Measurements from ENCODE around the gene MAP3K14. TPM values are rescaled to one million over a fixed set of nuclear protein-coding genes. Genes with fewer than 3 reads are reported as not detected.

Gene MAP3K14
- total RNA-seq, 2 donors from 2014 or later: 4.6 to 5.5 TPM

DNA sequence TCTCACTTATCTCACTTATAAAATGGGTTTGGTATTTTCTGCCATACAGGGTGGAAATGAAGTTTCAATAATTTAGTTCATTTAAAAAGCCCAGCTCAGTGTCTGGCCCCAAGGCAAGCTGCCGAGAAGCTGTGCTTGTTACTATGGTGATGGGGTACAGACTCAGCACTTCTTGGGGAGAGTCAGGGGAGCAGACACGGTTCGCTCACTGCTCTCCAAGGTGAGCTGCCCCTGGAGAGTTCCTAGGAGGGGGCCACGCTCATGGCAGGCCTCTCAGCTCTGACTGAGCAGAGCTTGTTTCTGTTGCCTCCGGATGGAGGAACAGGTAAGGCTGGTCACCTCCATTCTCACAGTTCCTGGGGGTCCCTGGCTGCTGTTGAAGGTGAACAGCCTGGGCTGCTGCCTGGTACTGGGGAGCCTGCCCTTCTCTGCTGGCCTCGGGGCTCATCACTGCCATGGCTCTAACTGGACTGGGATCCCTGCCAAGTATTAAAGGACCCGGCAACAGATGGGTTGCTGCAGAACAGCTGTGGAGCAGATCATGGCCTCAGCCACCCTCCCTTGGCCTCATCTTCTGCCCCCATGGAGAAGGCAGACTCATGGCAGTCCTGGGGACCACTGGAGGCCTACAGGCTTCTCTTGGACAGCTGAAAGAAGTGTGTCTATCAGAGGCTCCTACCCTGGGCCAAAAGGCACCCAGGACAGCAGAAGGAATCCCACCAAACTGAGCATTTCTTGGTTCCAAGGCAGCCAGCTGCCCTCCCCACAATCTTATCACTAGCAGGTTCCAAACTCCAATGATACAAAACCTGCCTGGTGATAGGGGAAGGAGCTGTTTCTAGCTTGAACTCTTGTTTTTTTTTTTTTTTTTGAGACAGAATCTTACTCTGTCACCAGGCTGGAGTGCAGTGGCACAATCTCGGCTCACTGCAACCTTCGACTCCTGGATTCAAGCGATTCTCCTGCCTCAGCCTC is 29.0 kb downstream of the MAP3K14 start:
- peaks cover 43% of the 10 kb centered on the region for H3K36me3 Mint-ChIP-seq (ENCODE audit: low read depth)
- H3K4me3 Mint-ChIP-seq: no peak overlapping the region
- DNase-seq: no peak
- no peak overlapping the region for H3K9ac ChIP-seq (ENCODE audit: extremely low read depth, low read length, poor library complexity, severe bottlenecking)
- H3K4me1 ChIP-seq (ENCODE audit: control insufficient read depth, insufficient read depth, low read length): no peaks in the 10 kb centered on the region
- no peaks in the 10 kb centered on the region for H3K9me3 ChIP-seq (ENCODE audit: control insufficient read depth, low read length)
- no peaks in the 10 kb centered on the region for H3K9me3 Mint-ChIP-seq
- TF ChIP-seq, protein P1, sequence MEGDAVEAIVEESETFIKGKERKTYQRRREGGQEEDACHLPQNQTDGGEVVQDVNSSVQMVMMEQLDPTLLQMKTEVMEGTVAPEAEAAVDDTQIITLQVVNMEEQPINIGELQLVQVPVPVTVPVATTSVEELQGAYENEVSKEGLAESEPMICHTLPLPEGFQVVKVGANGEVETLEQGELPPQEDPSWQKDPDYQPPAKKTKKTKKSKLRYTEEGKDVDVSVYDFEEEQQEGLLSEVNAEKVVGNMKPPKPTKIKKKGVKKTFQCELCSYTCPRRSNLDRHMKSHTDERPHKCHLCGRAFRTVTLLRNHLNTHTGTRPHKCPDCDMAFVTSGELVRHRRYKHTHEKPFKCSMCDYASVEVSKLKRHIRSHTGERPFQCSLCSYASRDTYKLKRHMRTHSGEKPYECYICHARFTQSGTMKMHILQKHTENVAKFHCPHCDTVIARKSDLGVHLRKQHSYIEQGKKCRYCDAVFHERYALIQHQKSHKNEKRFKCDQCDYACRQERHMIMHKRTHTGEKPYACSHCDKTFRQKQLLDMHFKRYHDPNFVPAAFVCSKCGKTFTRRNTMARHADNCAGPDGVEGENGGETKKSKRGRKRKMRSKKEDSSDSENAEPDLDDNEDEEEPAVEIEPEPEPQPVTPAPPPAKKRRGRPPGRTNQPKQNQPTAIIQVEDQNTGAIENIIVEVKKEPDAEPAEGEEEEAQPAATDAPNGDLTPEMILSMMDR (conservative IDR thresholded peaks at IDR 0.05): no peak
- no peaks in the 10 kb centered on the region for H3K27me3 ChIP-seq (ENCODE audit: control insufficient read depth, insufficient read depth, low read length, poor library complexity, severe bottlenecking)
- no peak overlapping the region for H3K27ac Mint-ChIP-seq
- WGBS, 2 experiments (ENCODE audit: insufficient coverage in 1 of 2, insufficient read length in 1 of 2): 90 to 92% methylated on average over 9 to 10 of the region's 10 CpGs
- H3K4me1 Mint-ChIP-seq: no peaks in the 10 kb centered on the region
- no peak overlapping the region for H3K27ac ChIP-seq (ENCODE audit: low read depth, low read length)
- peaks cover 25% of the 10 kb centered on the region for H3K36me3 ChIP-seq (ENCODE audit: control insufficient read depth, insufficient read depth, low read length)
- no peak overlapping the region for H3K4me3 ChIP-seq (ENCODE audit: low read length)
- H3K27me3 Mint-ChIP-seq (ENCODE audit: insufficient read depth): no peaks in the 10 kb centered on the region

DNA sequence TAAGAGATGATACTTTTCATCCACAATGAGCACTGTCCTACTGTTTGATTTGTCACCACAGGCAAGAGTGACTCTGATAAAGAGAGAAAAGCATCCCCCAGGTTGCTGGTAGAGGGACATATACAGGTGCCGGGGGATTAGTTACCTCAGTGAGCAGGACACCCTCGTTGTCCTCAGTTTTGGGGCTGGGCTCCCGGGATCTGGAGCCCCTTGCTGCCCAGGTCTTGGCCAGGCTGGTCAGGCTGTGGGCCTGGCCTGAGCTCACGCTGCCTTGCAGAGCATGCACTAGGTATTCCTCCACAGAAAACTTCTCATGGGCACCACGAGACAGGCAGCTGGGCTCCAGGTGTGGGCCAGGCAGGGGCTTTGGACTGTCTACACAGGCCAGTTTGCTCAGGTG is 30.5 kb downstream of the MAP3K14 start:
- H3K27ac ChIP-seq (ENCODE audit: low read depth, low read length): no peak overlapping the region
- no peak for DNase-seq
- no peak overlapping the region for H3K9ac ChIP-seq (ENCODE audit: extremely low read depth, low read length, poor library complexity, severe bottlenecking)
- H3K27me3 ChIP-seq (ENCODE audit: control insufficient read depth, insufficient read depth, low read length, poor library complexity, severe bottlenecking): no peaks in the 10 kb centered on the region
- no peaks in the 10 kb centered on the region for H3K4me1 ChIP-seq (ENCODE audit: control insufficient read depth, insufficient read depth, low read length)
- H3K36me3 ChIP-seq (ENCODE audit: control insufficient read depth, insufficient read depth, low read length): peaks cover 34% of the 10 kb centered on the region
- no peak overlapping the region for H3K4me3 Mint-ChIP-seq
- peaks cover 50% of the 10 kb centered on the region for H3K36me3 Mint-ChIP-seq (ENCODE audit: low read depth)
- H3K4me1 Mint-ChIP-seq: no peaks in the 10 kb centered on the region
- no peak overlapping the region for H3K4me3 ChIP-seq (ENCODE audit: low read length)
- WGBS, 2 experiments (ENCODE audit: insufficient coverage in 1 of 2, insufficient read length in 1 of 2): 89 to 94% methylated on average over 5 of the region's 5 CpGs
- no peaks in the 10 kb centered on the region for H3K9me3 Mint-ChIP-seq
- no peaks in the 10 kb centered on the region for H3K9me3 ChIP-seq (ENCODE audit: control insufficient read depth, low read length)
- no peak overlapping the region for H3K27ac Mint-ChIP-seq
- H3K27me3 Mint-ChIP-seq (ENCODE audit: insufficient read depth): no peaks in the 10 kb centered on the region
- TF ChIP-seq, protein P1 (conservative IDR thresholded peaks at IDR 0.05): no peak

DNA sequence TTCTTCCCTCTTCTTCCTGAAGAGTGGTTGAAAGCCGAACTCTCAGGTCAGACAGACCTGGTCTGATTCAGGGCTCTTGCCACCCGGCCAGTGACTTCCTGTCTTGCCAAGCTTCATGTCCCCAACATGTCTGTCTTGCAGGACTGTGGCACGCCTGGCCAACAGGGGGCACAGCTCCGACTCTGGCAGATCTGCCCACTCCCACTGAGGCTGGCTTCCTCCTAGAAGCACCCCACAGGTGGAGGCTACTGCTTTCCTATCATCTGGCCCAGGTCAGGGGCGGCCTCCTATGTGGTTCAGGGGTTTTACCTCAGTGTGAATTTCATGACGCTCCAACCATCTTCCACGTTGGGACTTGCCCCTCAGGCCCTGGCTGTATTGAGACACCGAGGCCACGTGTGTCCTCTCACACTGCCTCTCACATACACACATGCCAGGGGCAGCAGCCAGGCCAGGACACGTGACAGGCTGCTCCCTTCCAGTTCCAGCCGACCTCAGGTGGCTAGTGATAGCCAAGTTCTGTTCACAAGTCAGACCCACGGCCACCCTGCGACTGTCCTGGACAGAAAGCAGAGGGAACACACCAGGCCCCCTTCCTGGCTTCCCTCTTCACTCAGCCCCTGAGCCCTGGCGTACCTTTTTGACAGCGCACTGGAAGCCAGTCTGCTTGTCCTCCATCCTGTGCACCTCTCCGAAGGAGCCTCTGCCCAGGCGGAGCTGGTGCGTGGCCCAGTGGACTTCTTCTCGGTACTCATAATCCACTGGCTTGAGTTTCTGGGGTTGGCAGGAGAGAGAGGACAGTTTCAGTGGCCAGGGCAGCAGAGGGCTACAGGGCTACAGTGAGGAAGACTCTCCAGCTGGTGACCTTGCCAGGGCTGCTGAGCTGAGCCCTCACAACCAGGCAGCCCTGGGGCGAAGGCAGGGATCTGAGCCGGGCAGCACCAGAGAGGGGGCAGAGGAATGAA is 32.4 kb downstream of the MAP3K14 start:
- no peaks in the 10 kb centered on the region for H3K9me3 Mint-ChIP-seq
- Histone ChIP-seq H3K9ac (ENCODE audit: extremely low read depth, low read length, poor library complexity, severe bottlenecking) (no peak overlapping the region), H3K36me3 (ENCODE audit: control insufficient read depth, insufficient read depth, low read length) (peaks cover 34% of the 10 kb centered on the region), H3K27ac (ENCODE audit: low read depth, low read length) (no peak overlapping the region), H3K4me1 (ENCODE audit: control insufficient read depth, insufficient read depth, low read length) (no peaks in the 10 kb centered on the region), H3K27me3 (ENCODE audit: control insufficient read depth, insufficient read depth, low read length, poor library complexity, severe bottlenecking) (no peaks in the 10 kb centered on the region), H3K4me3 (ENCODE audit: low read length) (no peak overlapping the region), H3K9me3 (ENCODE audit: control insufficient read depth, low read length) (no peaks in the 10 kb centered on the region)
- peaks cover 49% of the 10 kb centered on the region for H3K36me3 Mint-ChIP-seq (ENCODE audit: low read depth)
- H3K4me1 Mint-ChIP-seq: no peaks in the 10 kb centered on the region
- DNase-seq: peak; percentile 79
- no peak overlapping the region for H3K27ac Mint-ChIP-seq
- H3K27me3 Mint-ChIP-seq (ENCODE audit: insufficient read depth): no peaks in the 10 kb centered on the region
- H3K4me3 Mint-ChIP-seq: no peak overlapping the region
- TF ChIP-seq, protein P1 (conservative IDR thresholded peaks at IDR 0.05): peak; percentile 69
- 90 to 96% methylated on average over 16 to 21 of the region's 21 CpGs for WGBS, 2 experiments (ENCODE audit: insufficient coverage in 1 of 2, insufficient read length in 1 of 2)
